Bronchial epithelial cell (primary cell): ENCODE results near the gene PURA. TPM values are rescaled to one million over a fixed set of nuclear protein-coding genes. Genes with fewer than 3 reads are reported as not detected.
A peak's percentile ranks its signal among the peaks of the same experiment; 100 is the strongest.

Source experiments
- DNase-seq: peaks from one replicate; pipeline ENCODE4 v3.0.0-alpha.2; 2010; ENCODE audit warnings: low read depth
- FAIRE-seq: peaks from 2 replicates; lab custom pipeline; 2011; peaks lifted over from hg19 to GRCh38; lab: Jason Lieb, UNC
- H3K27me3 ChIP-seq: 2 replicates; pipeline ENCODE4 v1.5.1; 2011; ENCODE audit warnings: low read length; ENCODE audit not compliant: control insufficient read depth, insufficient read depth
- H3K36me3 ChIP-seq: 2 replicates; pipeline ENCODE4 v1.5.1; 2011; ENCODE audit warnings: low read length; ENCODE audit not compliant: control insufficient read depth, insufficient read depth
- H3K4me3 ChIP-seq: 2 replicates; pipeline ENCODE4 v1.5.1; 2011; ENCODE audit warnings: mild to moderate bottlenecking, low read depth, low read length, control low read depth
- total RNA-seq: library from RNA; depleted of rRNA; stranded (reverse); fragments of >200 nt; gene quantifications from 2 replicates; pipeline ENCODE4 v1.2.1, GENCODE V29; 2014
- TF ChIP-seq, protein P1 (sequence below): IDR thresholded peaks from 2 replicates; pipeline ENCODE4 v1.5.1; 2011; ENCODE audit warnings: mild to moderate bottlenecking, moderate library complexity, low read length, control low read depth, inconsistent platforms; ENCODE audit not compliant: insufficient read depth, severe bottlenecking

Gene PURA
- total RNA-seq, 1 donor from 2014 or later: 6.6 TPM

DNA sequence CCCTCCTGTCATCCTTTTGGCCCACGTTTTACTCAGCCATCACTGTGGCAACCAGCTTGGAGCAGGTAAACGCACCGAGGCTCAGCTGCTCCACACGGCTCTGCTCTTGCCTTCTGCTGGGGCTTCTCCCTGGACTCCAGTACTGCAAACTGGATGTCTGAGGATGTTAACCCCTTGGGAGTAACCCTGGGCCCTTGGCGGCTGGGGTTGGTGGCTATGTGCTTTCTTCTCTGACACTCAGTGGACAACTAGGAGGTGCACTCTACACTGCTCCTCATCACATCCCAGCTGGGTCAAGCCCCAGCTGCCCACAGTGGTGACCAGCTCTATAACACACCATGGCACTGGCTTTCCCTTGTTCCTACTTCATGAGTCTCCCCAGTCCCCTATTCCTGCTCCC, 48.9 kb downstream of the PURA start:
- no peak overlapping the region for H3K4me3 ChIP-seq
- TF ChIP-seq, protein P1, sequence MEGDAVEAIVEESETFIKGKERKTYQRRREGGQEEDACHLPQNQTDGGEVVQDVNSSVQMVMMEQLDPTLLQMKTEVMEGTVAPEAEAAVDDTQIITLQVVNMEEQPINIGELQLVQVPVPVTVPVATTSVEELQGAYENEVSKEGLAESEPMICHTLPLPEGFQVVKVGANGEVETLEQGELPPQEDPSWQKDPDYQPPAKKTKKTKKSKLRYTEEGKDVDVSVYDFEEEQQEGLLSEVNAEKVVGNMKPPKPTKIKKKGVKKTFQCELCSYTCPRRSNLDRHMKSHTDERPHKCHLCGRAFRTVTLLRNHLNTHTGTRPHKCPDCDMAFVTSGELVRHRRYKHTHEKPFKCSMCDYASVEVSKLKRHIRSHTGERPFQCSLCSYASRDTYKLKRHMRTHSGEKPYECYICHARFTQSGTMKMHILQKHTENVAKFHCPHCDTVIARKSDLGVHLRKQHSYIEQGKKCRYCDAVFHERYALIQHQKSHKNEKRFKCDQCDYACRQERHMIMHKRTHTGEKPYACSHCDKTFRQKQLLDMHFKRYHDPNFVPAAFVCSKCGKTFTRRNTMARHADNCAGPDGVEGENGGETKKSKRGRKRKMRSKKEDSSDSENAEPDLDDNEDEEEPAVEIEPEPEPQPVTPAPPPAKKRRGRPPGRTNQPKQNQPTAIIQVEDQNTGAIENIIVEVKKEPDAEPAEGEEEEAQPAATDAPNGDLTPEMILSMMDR: no peak
- no peaks in the 10 kb centered on the region for H3K36me3 ChIP-seq
- no peak for FAIRE-seq
- DNase-seq: no peak
- no peaks in the 10 kb centered on the region for H3K27me3 ChIP-seq

DNA sequence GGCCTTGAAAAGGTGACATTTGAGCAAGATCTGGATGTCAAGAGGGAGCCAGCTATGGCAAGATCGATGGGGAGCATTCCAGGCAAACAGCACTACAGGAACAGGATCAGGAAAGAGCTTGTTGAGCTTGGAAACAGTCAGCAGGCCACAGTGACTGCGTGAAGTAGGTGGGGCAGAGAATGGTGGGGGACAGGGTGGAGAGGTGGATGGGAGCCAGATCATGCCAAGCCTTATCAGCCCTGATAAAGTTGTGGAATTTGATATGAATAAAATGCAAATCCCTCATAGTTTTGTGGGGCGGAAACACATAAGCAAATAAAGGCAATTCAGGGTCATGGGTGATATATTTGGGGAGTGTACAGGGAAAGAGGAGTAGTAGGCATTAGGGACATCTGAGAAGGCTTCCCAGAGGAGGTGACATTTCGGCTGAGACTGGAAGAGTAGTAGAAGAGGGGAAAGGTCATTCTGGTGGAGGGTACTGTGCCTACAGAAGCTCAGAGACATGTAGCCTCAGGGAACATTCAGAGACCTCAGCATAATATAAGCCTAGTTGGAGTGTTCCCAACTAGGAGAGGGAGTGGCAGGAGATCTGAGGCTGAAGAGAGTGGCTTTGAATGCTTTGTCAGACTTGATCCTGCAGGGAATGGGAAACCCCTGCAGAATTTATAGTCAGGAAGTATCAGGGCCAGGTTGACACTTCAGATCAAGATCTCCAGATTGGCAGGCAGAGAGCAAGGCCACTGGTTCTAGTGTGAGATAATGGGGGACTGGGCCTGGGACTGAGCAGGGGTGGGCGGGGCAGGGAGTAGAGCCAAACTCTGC, 51.4 kb downstream of the PURA start:
- Histone ChIP-seq H3K27me3 (no peaks in the 10 kb centered on the region), H3K4me3 (no peak overlapping the region), H3K36me3 (no peaks in the 10 kb centered on the region)
- DNase-seq: no peak
- TF ChIP-seq, protein P1: no peak
- FAIRE-seq: no peak

DNA sequence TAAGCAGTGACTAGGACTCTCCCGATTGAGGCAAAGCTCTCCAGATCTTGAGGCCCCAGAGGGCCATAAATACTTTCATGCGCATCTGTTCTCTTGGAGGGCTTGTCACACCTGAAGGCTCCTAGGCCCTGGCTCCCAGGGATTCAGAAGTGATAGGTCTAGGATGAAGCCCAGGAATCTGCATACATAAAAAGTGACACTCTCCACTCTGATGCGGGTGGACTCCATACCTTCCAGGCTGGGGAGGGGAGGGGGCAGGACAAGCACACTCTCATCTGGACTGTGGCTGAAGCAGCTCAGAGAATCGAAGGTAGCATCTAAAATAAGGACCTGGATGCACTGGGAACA, 52.0 kb downstream of the PURA start:
- Histone ChIP-seq H3K4me3 (no peak overlapping the region), H3K36me3 (no peaks in the 10 kb centered on the region), H3K27me3 (no peaks in the 10 kb centered on the region)
- TF ChIP-seq, protein P1: no peak
- no peak for DNase-seq
- no peak for FAIRE-seq

DNA sequence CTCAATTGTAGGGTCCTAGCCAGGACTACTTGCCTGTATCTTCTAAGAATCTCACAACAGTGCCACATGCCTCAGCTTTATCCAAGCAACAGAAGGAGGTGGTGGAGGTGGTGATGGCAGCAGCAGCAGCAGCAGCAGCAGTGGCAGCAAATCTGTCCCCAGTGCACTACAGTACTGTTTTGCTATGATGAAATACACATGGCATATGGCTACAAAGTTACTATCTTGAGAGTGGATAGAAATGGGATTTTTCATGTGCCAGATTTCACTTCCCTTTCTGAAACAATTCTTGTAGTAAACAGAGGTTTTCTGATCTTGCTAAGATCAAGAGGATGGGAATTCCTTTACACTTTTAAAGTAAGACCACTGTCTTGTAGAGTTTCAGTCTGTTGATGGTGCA, 53.0 kb downstream of the PURA start:
- no peak overlapping the region for H3K4me3 ChIP-seq
- H3K27me3 ChIP-seq: no peaks in the 10 kb centered on the region
- DNase-seq: no peak
- TF ChIP-seq, protein P1: no peak
- FAIRE-seq: no peak
- no peaks in the 10 kb centered on the region for H3K36me3 ChIP-seq

DNA sequence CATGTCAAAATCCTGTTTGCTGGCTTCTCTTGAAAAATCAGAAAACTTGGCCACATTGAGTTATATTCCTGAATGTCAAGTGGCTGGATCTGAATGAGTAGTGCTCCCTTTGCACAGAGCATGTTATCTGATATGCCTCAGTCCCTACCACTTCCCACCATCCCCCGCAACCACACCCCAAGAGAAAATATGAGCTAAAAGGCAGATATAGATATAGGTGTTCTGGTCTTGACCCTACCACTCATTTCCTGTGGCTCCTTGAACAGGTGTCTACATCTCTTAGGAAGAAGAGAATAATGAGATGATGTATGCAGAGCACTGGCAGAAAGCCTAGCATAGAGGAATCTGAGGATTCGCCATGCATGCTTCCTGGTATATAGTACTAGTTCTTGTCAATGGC, 54.5 kb downstream of the PURA start:
- FAIRE-seq (no peak), DNase-seq (peak; percentile 63)
- no peaks in the 10 kb centered on the region for H3K36me3 ChIP-seq
- H3K4me3 ChIP-seq: no peak overlapping the region
- H3K27me3 ChIP-seq: no peaks in the 10 kb centered on the region
- TF ChIP-seq, protein P1: no peak

DNA sequence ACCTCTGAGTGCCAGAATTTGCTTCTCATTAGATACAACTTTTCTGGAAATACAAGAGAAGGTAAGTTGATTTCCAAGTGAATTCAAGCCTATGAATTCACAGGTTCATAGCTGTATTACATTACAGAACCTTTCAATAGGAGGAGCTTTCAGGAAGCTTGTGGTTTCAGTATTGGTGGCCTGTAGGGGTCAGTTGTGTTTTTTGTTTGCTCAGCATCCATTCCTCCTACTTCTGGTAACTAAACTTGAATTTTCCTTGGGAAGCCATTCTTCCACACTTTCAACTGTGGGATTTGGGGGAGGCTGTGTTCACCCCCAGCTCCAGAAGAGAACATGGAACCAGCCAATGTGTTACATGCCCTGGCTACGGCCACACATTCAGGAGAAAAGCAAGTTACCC, 55.5 kb downstream of the PURA start:
- TF ChIP-seq, protein P1: no peak
- no peaks in the 10 kb centered on the region for H3K36me3 ChIP-seq
- DNase-seq (no peak), FAIRE-seq (no peak)
- no peak overlapping the region for H3K4me3 ChIP-seq
- H3K27me3 ChIP-seq: no peaks in the 10 kb centered on the region
